Left kidney (tissue), 2 donors: Measurements from ENCODE around the gene GABRA5. TPM values are rescaled to one million over a fixed set of nuclear protein-coding genes. Genes with fewer than 3 reads are reported as not detected.
A peak's percentile ranks its signal among the peaks of the same experiment; 100 is the strongest.
"Not testable (repeated sequence)": the region's sequence is repeated elsewhere in the genome, so short reads cannot be mapped to it uniquely, and the experiment has no call there.

ENCODE experiments used
- DNase-seq: peaks from one replicate; pipeline ENCODE4 v3.0.0-alpha.2; 2013
- polyA plus RNA-seq: library from polyadenylated mRNA; unstranded; fragments of 120-200 nt; gene quantifications from one replicate; pipeline ENCODE4 v1.2.1, GENCODE V29; 2013; ENCODE audit not compliant: insufficient read length

The GABRA5 gene
- polyA plus RNA-seq, 1 donor = 0.38 TPM

DNA sequence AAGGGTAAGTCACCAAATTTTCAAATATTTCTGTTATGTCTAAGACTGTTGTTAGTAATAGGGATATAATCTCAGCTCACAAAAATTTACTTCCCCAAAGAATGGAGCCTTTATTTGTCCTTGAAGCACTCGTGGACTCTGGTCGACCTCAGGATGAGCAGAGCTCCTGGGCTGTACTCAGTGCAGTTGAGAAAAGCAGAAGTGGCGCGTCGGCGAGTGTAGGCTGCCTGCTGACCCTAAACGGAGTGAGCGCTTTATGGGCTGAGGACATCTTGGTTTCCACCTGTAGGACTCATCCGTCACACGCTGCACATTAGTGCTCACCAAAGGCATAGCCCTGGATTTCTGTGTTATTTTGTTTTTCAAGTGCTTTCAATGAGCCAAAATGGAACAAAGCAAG lies 11.0 kb downstream of the GABRA5 start:
- DNase-seq = no peak

DNA sequence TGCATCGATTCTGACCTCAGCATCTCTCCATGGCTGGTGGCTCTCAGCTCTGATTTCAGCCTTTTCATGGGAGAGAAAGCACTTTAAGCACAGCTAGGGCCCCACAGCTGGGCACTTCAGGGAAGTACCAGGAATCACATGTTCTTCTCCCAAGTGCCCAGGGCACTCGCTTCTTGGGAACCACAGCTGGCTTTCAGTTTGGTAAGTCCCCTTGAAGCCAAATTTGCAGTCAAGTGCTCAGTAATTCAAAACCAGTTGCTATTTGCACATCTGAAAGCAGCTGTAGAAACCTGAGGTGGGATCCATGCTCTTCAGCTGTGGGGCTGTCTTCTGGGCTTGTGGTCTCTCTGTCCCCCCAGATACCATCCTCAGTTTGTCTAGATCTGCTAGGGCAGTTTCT lies 12.8 kb downstream of the GABRA5 start:
- DNase-seq = no peak

DNA sequence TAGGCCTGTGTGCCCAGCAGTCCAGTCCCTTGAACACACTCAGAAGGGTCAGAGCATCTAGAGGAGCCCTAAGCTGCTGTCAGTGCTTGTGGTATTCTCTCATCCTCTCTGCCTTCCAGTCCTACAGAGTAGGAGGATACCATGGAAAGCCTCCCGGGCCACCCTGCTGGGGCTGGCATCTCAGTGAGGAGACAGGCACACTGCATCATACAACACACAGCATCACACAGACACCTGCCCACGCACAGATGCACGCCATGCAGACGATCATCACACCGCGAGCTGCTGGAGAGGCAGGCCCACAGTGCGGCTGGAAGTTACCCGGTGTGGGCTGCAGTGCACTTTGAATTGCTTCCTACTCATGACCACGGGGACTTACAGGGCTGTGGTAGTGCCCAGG lies 15.2 kb downstream of the GABRA5 start:
- no peak for DNase-seq

GRCh38 chr15:26882616-26883365 lies 15.9 kb downstream of the GABRA5 start:
- no peak for DNase-seq

DNA sequence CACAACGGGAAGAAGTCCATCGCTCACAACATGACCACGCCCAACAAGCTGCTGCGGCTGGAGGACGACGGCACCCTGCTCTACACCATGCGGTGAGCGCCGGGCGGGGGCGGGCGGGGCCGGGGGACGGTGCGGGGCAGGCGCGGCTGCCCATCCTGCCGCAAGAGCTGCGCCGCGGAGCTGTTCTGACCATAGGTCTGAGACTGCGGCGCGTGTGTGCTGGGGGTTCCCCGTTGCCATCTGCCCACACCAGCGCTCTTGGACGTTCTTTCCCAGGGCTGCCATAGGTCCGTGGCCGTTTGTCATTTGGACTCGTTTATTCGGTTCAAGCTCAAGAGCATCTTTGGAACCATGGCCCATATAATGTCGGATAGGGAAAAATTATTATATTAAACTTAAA lies 16.6 kb downstream of the GABRA5 start:
- DNase-seq = no peak

GRCh38 chr15:26886566-26886965 lies 19.7 kb downstream of the GABRA5 start:
- no peak for DNase-seq

DNA sequence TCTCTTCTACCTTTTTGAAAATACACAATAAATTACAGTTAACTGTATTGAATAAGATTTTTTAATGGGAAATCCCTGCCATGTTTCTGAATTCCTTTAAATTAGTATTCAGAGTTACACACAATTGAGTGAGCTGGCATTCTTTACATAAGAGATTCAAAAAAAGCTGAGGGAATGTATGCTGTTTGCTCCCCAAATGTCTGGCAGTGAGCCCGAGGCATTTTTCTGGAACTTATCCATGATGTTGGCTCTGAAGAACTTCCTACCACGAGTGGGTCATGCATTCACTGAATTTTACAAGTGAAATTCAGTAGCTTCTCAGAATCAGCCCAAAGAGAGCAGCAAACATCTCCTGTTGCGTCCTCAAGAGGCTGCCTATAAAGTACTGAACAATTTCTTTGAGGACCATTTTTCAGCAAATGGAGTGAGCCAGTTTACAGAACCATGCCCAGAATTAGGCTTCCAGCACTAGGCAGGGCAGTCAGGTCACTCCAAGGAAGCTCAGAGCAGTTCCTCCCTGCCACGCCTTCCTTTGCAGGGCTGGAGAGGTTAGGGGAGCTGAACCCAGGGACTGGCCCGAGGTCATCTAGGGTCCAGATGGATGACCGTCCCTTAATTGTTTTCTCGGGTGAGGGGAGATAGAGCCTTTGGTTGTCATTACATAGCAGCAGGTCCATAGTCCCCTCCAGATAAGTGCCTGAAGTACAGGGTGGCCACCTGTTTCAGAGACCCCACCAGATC lies 21.2 kb downstream of the GABRA5 start:
- no peak for DNase-seq

DNA sequence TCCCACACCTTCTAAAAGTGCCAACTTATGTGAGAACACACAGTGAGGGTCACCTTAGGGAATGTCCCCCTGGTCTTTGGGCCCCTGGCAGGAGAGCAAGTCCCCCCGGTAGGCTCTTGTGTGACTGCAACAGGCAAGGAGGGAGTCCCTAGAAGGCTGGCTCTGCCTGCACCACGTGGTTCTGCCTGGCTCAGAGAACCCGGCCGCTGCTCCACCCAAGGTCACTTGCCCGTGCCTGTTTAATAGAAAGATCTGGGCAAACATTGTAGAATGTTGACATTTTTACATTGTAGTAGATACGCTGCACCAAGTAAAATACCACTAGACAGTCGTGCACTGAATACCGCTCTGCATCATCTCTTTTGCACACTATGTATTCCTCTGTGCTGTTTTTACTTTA lies 21.9 kb downstream of the GABRA5 start:
- no peak for DNase-seq

DNA sequence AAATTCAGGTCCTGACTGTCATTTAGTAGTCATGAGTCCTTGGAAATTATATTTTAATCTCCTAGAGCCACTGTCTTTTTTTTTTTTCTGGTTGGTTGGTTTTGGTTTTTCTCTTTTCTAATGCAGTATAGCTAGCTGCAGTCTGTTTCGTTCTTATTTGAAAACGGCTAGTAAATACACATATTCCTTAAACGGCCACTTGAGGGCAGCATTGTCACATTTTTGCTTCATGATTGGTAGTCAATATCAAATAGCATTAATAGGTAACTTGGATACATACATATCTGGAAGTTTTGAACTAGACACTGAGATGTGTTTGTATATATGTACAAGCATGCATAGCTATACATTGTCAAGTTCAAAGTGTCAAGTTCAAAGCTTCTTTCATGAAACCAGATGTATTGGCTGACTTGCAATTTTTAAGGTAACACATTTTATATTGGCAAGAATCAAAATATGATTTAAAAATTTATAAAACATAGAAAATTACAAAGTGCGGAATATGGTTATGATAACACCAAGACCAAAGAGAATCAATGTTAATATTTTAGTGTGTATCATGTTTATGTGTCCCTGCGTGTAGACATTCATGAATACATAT lies 22.5 kb downstream of the GABRA5 start:
- DNase-seq = no peak

DNA sequence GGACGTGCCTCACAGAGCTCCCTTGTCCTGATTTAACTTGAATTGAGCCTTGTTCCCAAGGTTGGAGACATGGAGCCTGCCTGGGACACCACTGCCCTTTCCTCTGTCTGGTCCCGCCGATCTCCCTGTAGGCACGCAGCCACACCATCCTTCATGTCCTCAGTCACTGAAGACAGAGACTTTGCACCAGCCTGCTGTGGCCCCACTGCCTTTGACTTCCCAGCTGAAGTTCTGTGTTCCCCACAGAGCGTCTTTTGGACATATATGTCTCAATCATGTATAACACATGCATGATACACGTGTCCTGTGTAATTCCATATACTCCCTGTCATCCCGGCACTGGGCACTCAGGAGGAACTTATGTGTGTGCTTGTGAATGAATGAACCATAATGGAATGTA lies 23.6 kb downstream of the GABRA5 start:
- DNase-seq = no peak

- DNase-seq = no peak
Measured at GRCh38 chr15:26890988-26891387, 24.1 kb downstream of the GABRA5 start.

DNA sequence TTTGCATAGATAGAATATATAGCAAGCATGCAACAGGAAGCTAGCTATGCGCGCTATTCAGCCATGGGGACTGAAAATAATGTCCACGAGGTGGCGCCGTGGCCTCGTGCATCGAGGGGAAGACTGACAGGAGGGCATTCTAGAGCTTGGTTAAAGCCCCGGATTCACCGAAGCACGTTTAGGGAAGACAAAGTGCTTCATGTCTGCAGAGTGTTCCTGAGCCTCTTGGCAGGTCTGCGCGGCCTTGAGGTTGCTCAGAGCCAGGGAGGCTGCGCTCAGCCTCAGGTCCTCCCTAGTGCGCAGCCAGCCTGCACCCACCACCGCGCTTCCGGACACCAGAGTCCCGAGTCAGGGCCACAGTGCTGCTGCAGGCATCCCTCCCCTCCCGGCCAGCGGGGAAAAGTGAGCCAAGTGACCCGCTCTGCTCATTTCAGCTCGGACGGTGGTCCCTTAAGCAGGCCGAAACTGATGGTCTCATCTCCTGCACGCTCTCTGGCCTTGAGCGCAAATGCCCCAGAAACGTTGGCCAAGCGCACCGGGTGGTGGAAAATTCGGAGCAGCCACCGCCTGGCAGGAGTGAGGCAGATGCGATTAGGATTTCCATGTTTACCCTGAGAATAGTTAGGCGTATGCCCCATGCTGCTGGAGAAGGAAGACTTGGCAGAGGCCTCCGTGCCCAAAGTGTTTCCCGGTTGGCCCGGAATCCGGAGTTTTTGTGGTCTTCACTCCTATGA lies 24.8 kb downstream of the GABRA5 start:
- DNase-seq = peak; percentile 77

- DNase-seq = no peak
Measured at GRCh38 chr15:26892182-26892518, 25.3 kb downstream of the GABRA5 start.

DNA sequence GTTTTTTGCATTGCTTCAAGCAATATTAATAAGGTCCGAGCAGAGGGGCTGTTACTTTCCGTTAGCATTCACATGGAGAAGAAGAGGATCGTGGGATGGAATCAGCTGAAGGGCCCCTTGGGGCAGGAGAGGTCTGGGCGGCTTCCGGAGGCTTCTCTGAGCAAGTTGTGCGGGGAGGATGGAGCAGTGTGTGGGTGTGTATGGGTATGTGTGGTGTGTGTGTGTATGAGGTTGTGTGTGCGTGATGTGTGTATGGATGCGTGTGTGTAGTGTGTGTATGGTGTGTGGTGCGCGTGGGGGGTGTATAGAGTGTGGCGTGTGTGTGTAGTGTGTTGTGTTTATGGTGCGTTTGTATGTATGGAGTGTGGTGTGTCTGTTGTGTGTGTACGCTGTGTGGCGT lies 25.8 kb downstream of the GABRA5 start:
- DNase-seq = no peak

DNA sequence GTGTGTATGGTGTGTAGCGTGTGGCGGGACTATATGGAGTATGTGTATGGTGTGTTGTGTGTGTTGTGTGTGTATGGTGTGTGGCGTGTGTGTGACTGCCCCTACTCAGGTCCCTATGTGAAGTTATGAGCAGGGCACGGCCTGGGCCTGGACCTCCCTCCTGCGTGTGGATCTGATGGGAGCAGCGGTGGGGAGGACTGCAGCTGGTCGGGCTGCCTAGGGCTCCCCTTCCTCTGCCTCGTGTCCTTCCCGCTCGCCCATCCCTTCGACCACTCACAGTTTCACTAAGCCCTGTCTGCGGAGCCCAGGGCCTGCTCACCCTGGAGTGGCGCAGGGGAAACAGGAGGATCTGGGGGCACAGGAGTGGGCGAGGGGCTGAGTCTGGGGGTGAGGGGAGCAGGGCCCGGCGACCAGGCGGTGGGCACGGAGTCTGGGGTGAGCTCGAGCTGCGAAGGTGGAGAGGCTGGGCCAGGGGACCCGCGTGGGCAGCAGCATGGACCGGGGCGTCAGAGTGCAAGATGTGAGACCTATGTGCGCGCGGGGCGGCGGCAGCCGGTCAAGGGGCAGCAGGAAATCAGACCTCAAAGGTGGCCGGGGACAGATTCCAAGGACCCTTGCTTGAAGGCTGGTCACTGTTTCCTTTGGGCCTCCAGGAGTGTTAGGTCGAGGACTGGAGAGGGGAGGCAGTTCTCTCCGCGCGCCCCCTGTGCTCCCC lies 26.6 kb downstream of the GABRA5 start:
- DNase-seq = no peak

DNA sequence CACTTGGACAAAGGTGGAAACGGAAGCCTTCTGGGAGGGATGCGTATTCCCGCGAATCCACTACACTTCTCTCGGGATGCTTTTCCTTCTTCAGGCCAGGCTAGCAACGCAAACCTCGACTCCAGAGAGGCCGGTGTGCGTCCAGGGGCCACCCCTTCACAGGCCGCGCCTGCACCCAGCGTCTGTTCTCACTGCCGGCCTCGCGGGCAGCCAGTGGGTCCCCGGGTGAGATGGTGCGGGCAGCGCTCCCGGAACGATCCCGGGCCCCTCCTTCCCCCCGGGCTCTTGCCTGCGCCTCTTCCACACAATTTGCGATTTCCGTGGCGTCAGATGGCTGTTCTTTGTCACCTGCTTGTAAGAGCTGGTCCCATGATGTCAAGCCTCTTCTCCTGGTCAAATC lies 27.3 kb downstream of the GABRA5 start:
- no peak for DNase-seq

DNA sequence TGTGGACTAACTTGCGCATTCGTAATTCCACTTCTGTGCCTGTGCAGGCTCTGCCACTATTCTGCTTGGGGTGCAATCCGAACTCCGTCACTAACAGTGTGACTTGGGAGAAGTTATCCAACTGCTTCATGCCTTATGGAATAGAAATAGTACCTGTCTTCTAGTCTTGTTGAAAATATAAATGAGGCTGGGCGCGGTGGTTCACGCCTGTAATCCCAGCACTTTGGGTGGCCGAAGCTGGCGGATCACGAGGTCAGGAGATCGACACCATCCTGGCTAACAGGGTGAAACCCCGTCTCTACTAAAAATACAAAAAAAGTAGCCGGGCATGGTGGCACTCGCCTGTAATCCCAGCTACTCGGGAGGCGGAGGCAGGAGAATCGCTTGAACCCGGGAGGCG lies 28.5 kb downstream of the GABRA5 start:
- not testable (repeated sequence) for DNase-seq

DNA sequence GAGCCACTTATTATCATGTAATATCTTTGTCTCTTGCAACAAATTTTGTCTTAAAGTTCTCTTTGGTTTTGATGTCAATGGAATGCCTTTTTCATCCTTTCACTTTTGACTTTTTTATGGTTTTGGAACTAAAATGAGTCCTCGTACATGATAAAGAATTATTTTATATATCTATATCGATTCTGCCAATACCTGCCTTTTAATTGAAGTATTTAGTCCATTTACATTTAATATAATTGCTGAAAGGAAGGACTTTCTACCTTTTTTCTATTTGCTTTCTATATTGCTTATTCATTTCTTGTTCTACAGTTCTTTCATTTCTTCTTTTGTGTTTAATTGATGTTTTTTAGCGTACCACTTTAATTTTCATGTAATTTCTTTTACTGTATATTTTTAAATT lies 32.8 kb downstream of the GABRA5 start:
- DNase-seq = no peak

- DNase-seq = no peak
Measured at GRCh38 chr15:26901041-26901440, 34.2 kb downstream of the GABRA5 start.

GRCh38 chr15:26910715-26911114 lies 43.9 kb downstream of the GABRA5 start:
- DNase-seq = no peak

GRCh38 chr15:26921433-26921832 lies 54.6 kb downstream of the GABRA5 start:
- DNase-seq = no peak

- DNase-seq = no peak
Measured at GRCh38 chr15:26926081-26926480, 59.2 kb downstream of the GABRA5 start.
